SK-N-SH (cell line): Measurements from ENCODE around the gene CD2AP. TPM values are rescaled to one million over a fixed set of nuclear protein-coding genes. Genes with fewer than 3 reads are reported as not detected.

Experiments
- CTCF ChIA-PET: fragments of 300-600, 350-600 bp; formaldehyde crosslinking; extraction: SDS; loops from one replicate; lab custom pipeline; 2021; lab: Yijun Ruan, JAX
- POLR2A ChIA-PET: fragments of 350-600 bp; sonication (Branson Sonifier 250); formaldehyde crosslinking; extraction: SDS; loops from one replicate; lab custom pipeline; 2020; ENCODE audit warnings: antibody characterized with exemption, inconsistent platforms; lab: Yijun Ruan, JAX
- DNase-seq: peaks from one replicate; pipeline ENCODE4 v3.0.0; 2012
- H2AFZ ChIP-seq: fragments of 200-600 bp; sonication (generic); 2 replicates; pipeline ENCODE4 v1.8.1; 2016; ENCODE audit warnings: antibody characterized with exemption, mild to moderate bottlenecking, low read depth
- H3F3A ChIP-seq: fragments of 200-600 bp; sonication (generic); replicated peaks from 2 replicates; pipeline ENCODE3; 2016; ENCODE audit warnings: antibody characterized with exemption, mild to moderate bottlenecking; ENCODE audit not compliant: insufficient read depth
- H3K27ac ChIP-seq, 2 experiments: fragments of 200-500 bp in 1 of 2; fragments of 200-600 bp in 1 of 2; sonication (Bioruptor generic) in 1 of 2; sonication (generic), shearing (Covaris generic) in 1 of 2; 2 replicates each; pipeline versions ENCODE4 v1.5.1 to v1.6.1; 2014 to 2016; ENCODE audit warnings: low read depth in 2 of 2, inconsistent platforms in 1 of 2, low read length in 1 of 2, mild to moderate bottlenecking in 1 of 2, mixed read lengths in 1 of 2
- H3K27me3 ChIP-seq: fragments of 200-600 bp; sonication (generic), shearing (Covaris generic); 2 replicates; pipeline ENCODE4 v1.6.1; 2016; ENCODE audit warnings: mixed run types; ENCODE audit not compliant: insufficient read depth
- H3K36me3 ChIP-seq, 2 experiments: fragments of 200-500 bp in 1 of 2; fragments of 200-600 bp in 1 of 2; sonication (Bioruptor generic) in 1 of 2; sonication (generic) in 1 of 2; replicated peaks in 1 of 2; 2 replicates each; pipeline versions ENCODE3 to v1.5.1; 2014 to 2016; ENCODE audit warnings: low read length in 1 of 2, mild to moderate bottlenecking in 1 of 2; ENCODE audit not compliant: insufficient read depth in 2 of 2, control insufficient read depth in 1 of 2
- H3K4me1 ChIP-seq, 2 experiments: fragments of 200-500 bp in 1 of 2; fragments of 200-600 bp in 1 of 2; sonication (Bioruptor generic) in 1 of 2; sonication (generic), shearing (Covaris generic) in 1 of 2; 2 replicates each; pipeline versions ENCODE4 v1.5.1 to v1.6.1; 2014 to 2016; ENCODE audit warnings: low read depth in 1 of 2, low read length in 1 of 2, mixed run types in 1 of 2; ENCODE audit not compliant: insufficient read depth in 2 of 2, control insufficient read depth in 1 of 2
- H3K4me2 ChIP-seq: fragments of 200-600 bp; sonication (generic), shearing (Covaris generic); 2 replicates; pipeline ENCODE4 v1.6.1; 2017; ENCODE audit warnings: mixed run types
- H3K4me3 ChIP-seq, 2 experiments: fragments of 200-500 bp in 1 of 2; fragments of 200-600 bp in 1 of 2; sonication (Bioruptor generic) in 1 of 2; sonication (generic), shearing (Covaris generic) in 1 of 2; 2 replicates each; pipeline versions ENCODE4 v1.5.1 to v1.8.1; 2014 to 2016; ENCODE audit warnings: low read depth in 2 of 2, inconsistent platforms in 1 of 2, low read length in 1 of 2, mild to moderate bottlenecking in 1 of 2, mixed read lengths in 1 of 2, moderate library complexity in 1 of 2
- H3K79me2 ChIP-seq: fragments of 200-600 bp; sonication (generic); 2 replicates; pipeline ENCODE4 v1.8.1; 2017; ENCODE audit warnings: mild to moderate bottlenecking; ENCODE audit not compliant: insufficient read depth
- H3K9ac ChIP-seq: fragments of 200-600 bp; sonication (generic); 2 replicates; pipeline ENCODE4 v1.6.1; 2017; ENCODE audit warnings: mixed run types
- H3K9me2 ChIP-seq: fragments of 200-600 bp; sonication (generic); 2 replicates; pipeline ENCODE4 v1.6.1; 2017; ENCODE audit warnings: mixed run types
- H3K9me3 ChIP-seq: fragments of 200-600 bp; sonication (generic); 2 replicates; pipeline ENCODE4 v1.6.1; 2017; ENCODE audit warnings: mixed run types, mild to moderate bottlenecking, moderate library complexity
- H4K20me1 ChIP-seq: fragments of 200-600 bp; sonication (generic); 2 replicates; pipeline ENCODE4 v1.6.1; 2017; ENCODE audit warnings: mild to moderate bottlenecking, mixed run types; ENCODE audit not compliant: insufficient read depth
- CTCF ChIP-seq: fragments of 200-600 bp; sonication (generic); IDR thresholded peaks from 2 replicates; pipeline ENCODE4 v1.6.1; 2017; ENCODE audit warnings: antibody characterized with exemption, mild to moderate bottlenecking, moderate library complexity
- ELF1 ChIP-seq: IDR thresholded peaks from 2 replicates; pipeline ENCODE4 v1.4.0; 2012
- EP300 ChIP-seq, 2 experiments: IDR thresholded peaks; 2 replicates each; pipeline versions ENCODE4 v1.4.0 to v1.6.1; 2012; ENCODE audit warnings: borderline replicate concordance in 1 of 2, low read depth in 1 of 2, low read length in 1 of 2
- EZH2phosphoT487 ChIP-seq: fragments of 200-600 bp; sonication (generic); IDR thresholded peaks from 2 replicates; pipeline ENCODE4 v1.6.1; 2017; ENCODE audit warnings: low read depth, mixed run types, mild to moderate bottlenecking, antibody characterized with exemption, moderate library complexity, borderline replicate concordance
- FOXJ3 ChIP-seq: sonication (generic); formaldehyde crosslinking; IDR thresholded peaks from 2 replicates; pipeline ENCODE4 v1.5.1; 2020; ENCODE audit warnings: mild to moderate bottlenecking, missing genetic modification reagents
- FOXM1 ChIP-seq: IDR thresholded peaks from 2 replicates; pipeline ENCODE4 v1.4.0; 2012; ENCODE audit warnings: low read depth, mild to moderate bottlenecking
- GABPA ChIP-seq: IDR thresholded peaks from 2 replicates; pipeline ENCODE4 v1.4.0; 2012; ENCODE audit warnings: low read depth, mild to moderate bottlenecking
- GATA2 ChIP-seq: sonication (generic); formaldehyde crosslinking; IDR thresholded peaks from 2 replicates; pipeline ENCODE4 v1.5.0; 2020; ENCODE audit warnings: mild to moderate bottlenecking, missing genetic modification reagents
- JUND ChIP-seq: IDR thresholded peaks from 2 replicates; pipeline ENCODE4 v1.4.0; 2012
- MEF2A ChIP-seq: IDR thresholded peaks from 2 replicates; pipeline ENCODE4 v1.4.0; 2012; ENCODE audit warnings: low read depth, borderline replicate concordance
- NRF1 ChIP-seq: IDR thresholded peaks from 2 replicates; pipeline ENCODE4 v1.6.1; 2012; ENCODE audit warnings: low read depth, mild to moderate bottlenecking, low read length
- PBX3 ChIP-seq: IDR thresholded peaks from 2 replicates; pipeline ENCODE4; 2012
- RAD21 ChIP-seq: IDR thresholded peaks from 2 replicates; pipeline ENCODE4 v1.6.1; 2012; ENCODE audit warnings: mild to moderate bottlenecking, low read length
- RFX5 ChIP-seq: IDR thresholded peaks from 2 replicates; pipeline ENCODE4 v1.6.1; 2012; ENCODE audit warnings: mild to moderate bottlenecking, improper control_type of control experiment, low read length
- SIN3A ChIP-seq: IDR thresholded peaks from 2 replicates; pipeline ENCODE4 v1.6.1; 2012; ENCODE audit warnings: low read depth, mild to moderate bottlenecking, low read length, moderate library complexity, borderline replicate concordance
- SMC3 ChIP-seq: IDR thresholded peaks from 2 replicates; pipeline ENCODE4 v1.6.1; 2012; ENCODE audit warnings: low read depth, low read length, improper control_type of control experiment
- TAF1 ChIP-seq: IDR thresholded peaks from 2 replicates; pipeline ENCODE4 v1.6.1; 2012; ENCODE audit warnings: low read depth, mild to moderate bottlenecking, low read length, moderate library complexity, borderline replicate concordance
- TCF12 ChIP-seq: IDR thresholded peaks from 2 replicates; pipeline ENCODE4 v1.4.0; 2012
- USF1 ChIP-seq: IDR thresholded peaks from 2 replicates; pipeline ENCODE4 v1.4.0; 2012; ENCODE audit warnings: low read depth, borderline replicate concordance
- ZBTB33 ChIP-seq: IDR thresholded peaks from 2 replicates; pipeline ENCODE4 v1.4.0; 2012; ENCODE audit warnings: low read depth, borderline replicate concordance
- WGBS: methylation state at CpG from one replicate; pipeline ENCODE4 v1.1.6; 2017; ENCODE audit warnings: low lambda C conversion rate; 5-methylcytosine and 5-hydroxymethylcytosine counted together
- polyA plus RNA-seq, 3 experiments: library from polyadenylated mRNA; depleted of rRNA; stranded (reverse); fragments of >200 nt; gene quantifications; 2 replicates each; pipeline ENCODE4 v1.2.3, GENCODE V29; 2012

The CD2AP gene
- polyA plus RNA-seq, 1 of the 3 experiments (the other 2 are of a cell fraction), result 1.6 TPM

- ChIA-PET POLR2A (no interaction called here), CTCF (interaction anchor here (1.9 kb wide), 1 partner anchor 23 kb away, joined by 6 read pairs; no protein-coding TSS in a partner anchor)
- Histone ChIP-seq H2AFZ (no peak overlapping the region), H3F3A (no peaks in the 10 kb centered on the region), H3K9ac (no peak overlapping the region), H3K36me3 (no peaks in the 10 kb centered on the region), H3K9me3 (no peaks in the 10 kb centered on the region), H3K27ac (no peak overlapping the region), H3K4me3 (no peak overlapping the region), H3K4me2 (no peak overlapping the region), H4K20me1 (no peaks in the 10 kb centered on the region), H3K4me1 (no peaks in the 10 kb centered on the region), H3K79me2 (no peaks in the 10 kb centered on the region), H3K9me2 (no peaks in the 10 kb centered on the region), H3K27me3 (peaks cover 10% of the 10 kb centered on the region; the same call in 1 of the 2 replicates)
- WGBS, result 23% methylated on average over 5 of the region's 5 CpGs
- no peak for TF ChIP-seq MEF2A
- TF ChIP-seq ZBTB33, result no peak
- no peak for TF ChIP-seq EZH2phosphoT487
- no peak for TF ChIP-seq USF1
- TF ChIP-seq RAD21, result no peak
- no peak for TF ChIP-seq JUND
- TF ChIP-seq PBX3, result no peak
- no peak for TF ChIP-seq SMC3
- TF ChIP-seq FOXM1, result no peak
- TF ChIP-seq TCF12, result no peak
- TF ChIP-seq GABPA, result no peak
- no peak for TF ChIP-seq SIN3A
- no peak for TF ChIP-seq NRF1
- DNase-seq, result no peak
Measured at GRCh38 chr6:47653706-47654105, 176.1 kb downstream of the CD2AP start.

- H3K4me2 ChIP-seq, result no peak overlapping the region
- no peak overlapping the region for H3K27ac ChIP-seq
- ChIA-PET CTCF (interaction anchor here (1.9 kb wide), 1 partner anchor 23 kb away, joined by 6 read pairs; no protein-coding TSS in a partner anchor), POLR2A (no interaction called here)
- TF ChIP-seq USF1, result no peak
- TF ChIP-seq RFX5, result no peak
- no peak for TF ChIP-seq GATA2 (CRISPR knock-in tag)
- TF ChIP-seq TAF1, result no peak
- no peak for TF ChIP-seq PBX3
- no peak for TF ChIP-seq ELF1
- no peak for TF ChIP-seq SMC3
- TF ChIP-seq CTCF, result no peak
- TF ChIP-seq FOXJ3 (CRISPR knock-in tag), result no peak
- TF ChIP-seq EP300 (IDR thresholded peaks at IDR 0.05; ENCODE audit: borderline replicate concordance in 1 of 2, low read depth in 1 of 2, low read length in 1 of 2), result no peak
- no peak for TF ChIP-seq GABPA
- no peak for TF ChIP-seq MEF2A
- TF ChIP-seq EZH2phosphoT487, result no peak
- H3K36me3 ChIP-seq, result no peaks in the 10 kb centered on the region
- no peak overlapping the region for H3K9ac ChIP-seq
- no peaks in the 10 kb centered on the region for H3F3A ChIP-seq
- H3K4me1 ChIP-seq, result no peaks in the 10 kb centered on the region
- no peaks in the 10 kb centered on the region for H3K79me2 ChIP-seq
- peaks cover 15% of the 10 kb centered on the region; the same call in 1 of the 2 replicates for H3K27me3 ChIP-seq
- no peak overlapping the region for H3K4me3 ChIP-seq
- H2AFZ ChIP-seq, result no peak overlapping the region
- H3K9me2 ChIP-seq, result no peaks in the 10 kb centered on the region
- DNase-seq, result no peak
- H3K9me3 ChIP-seq, result no peaks in the 10 kb centered on the region
- H4K20me1 ChIP-seq, result no peaks in the 10 kb centered on the region
- WGBS, result 45% methylated on average over 3 of the region's 4 CpGs
Measured at GRCh38 chr6:47654255-47654654, 176.7 kb downstream of the CD2AP start.
